Measurements from ENCODE around the gene KMT2E.

DNA sequence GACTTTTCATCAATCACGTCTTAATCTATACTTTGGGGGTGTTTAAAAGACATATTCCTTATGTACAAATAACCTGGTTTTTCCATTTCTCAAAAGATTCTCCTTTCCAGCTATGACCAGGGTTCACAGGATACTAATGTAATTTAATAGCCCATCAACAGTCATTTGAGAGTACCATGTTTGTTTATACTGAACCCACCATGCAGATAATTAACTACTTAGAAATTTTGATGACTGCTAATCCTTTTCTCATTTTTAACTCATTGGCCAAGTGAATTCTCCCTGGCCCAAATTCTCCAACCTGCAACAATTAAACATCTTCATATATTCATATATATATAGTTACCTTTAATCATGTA lies 28.8 kb upstream of the KMT2E start:
- TF ChIP-seq, protein P1, sequence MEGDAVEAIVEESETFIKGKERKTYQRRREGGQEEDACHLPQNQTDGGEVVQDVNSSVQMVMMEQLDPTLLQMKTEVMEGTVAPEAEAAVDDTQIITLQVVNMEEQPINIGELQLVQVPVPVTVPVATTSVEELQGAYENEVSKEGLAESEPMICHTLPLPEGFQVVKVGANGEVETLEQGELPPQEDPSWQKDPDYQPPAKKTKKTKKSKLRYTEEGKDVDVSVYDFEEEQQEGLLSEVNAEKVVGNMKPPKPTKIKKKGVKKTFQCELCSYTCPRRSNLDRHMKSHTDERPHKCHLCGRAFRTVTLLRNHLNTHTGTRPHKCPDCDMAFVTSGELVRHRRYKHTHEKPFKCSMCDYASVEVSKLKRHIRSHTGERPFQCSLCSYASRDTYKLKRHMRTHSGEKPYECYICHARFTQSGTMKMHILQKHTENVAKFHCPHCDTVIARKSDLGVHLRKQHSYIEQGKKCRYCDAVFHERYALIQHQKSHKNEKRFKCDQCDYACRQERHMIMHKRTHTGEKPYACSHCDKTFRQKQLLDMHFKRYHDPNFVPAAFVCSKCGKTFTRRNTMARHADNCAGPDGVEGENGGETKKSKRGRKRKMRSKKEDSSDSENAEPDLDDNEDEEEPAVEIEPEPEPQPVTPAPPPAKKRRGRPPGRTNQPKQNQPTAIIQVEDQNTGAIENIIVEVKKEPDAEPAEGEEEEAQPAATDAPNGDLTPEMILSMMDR (conservative IDR thresholded peaks at IDR 0.05; ENCODE audit: low read length) = no peak
- TF ChIP-seq EZH2phosphoT487 (IDR thresholded peaks at IDR 0.05; ENCODE audit: borderline replicate concordance, low read depth, low read length) = no peak
